K562 (cell line): Measurements from ENCODE around the gene SPAG9. TPM values are rescaled to one million over a fixed set of nuclear protein-coding genes. Genes with fewer than 3 reads are reported as not detected.
A peak's percentile ranks its signal among the peaks of the same experiment; 100 is the strongest.

Experiments used
- ATAC-seq: fragments of 200-7000 bp; cut with Tn5 transposase; 3 replicates; pipeline ENCODE4 v1.9.1; 2020; ENCODE audit warnings: moderate library complexity
- BruUV-seq: library from RNA; stranded (reverse); fragments of 400-500 nt; replicated peaks from 2 replicates; lab custom pipeline; 2021; lab: Mats Ljungman, UMichigan
- CTCF ChIA-PET: fragments of 300-600 bp; formaldehyde crosslinking; extraction: SDS; loops from one replicate; lab custom pipeline; 2021; ENCODE audit warnings: low intra/inter-chr PET ratio; lab: Yijun Ruan, JAX
- POLR2A ChIA-PET: fragments of 300-600, 350-650 bp; sonication (Branson Sonifier 250); formaldehyde crosslinking; extraction: SDS; loops from one replicate; lab custom pipeline; 2021; ENCODE audit warnings: antibody characterized with exemption, inconsistent platforms; lab: Yijun Ruan, JAX
- DNase-seq, 4 experiments: peaks; one replicate each; pipeline versions ENCODE4 v3.0.0 to v3.0.0-alpha.2; 2011 to 2018; ENCODE audit warnings: low spot score in 3 of 4, mixed read lengths in 3 of 4; ENCODE audit errors: extremely low read depth in 1 of 4
- FAIRE-seq: peaks from 2 replicates; lab custom pipeline; 2011; peaks lifted over from hg19 to GRCh38; lab: Jason Lieb, UNC
- H2AFZ ChIP-seq: 2 replicates; pipeline ENCODE4 v1.6.0; 2011; ENCODE audit warnings: low read depth, low read length, control low read depth, inconsistent platforms
- H3K27ac ChIP-seq: fragments of 200-600 bp; 3 replicates; pipeline ENCODE4 v1.8.0; 2011; ENCODE audit warnings: low read depth, mild to moderate bottlenecking, control low read depth, inconsistent platforms, low read length, moderate library complexity, mixed read lengths; ENCODE audit errors: extremely low read depth
- H3K27me3 ChIP-seq, 2 experiments: fragments of 300-600 bp in 1 of 2; 2 replicates in 1 of 2; 3 replicates in 1 of 2; pipeline versions ENCODE4 v1.6.0 to v1.8.0; 2011; ENCODE audit warnings: inconsistent platforms in 2 of 2, low read length in 2 of 2, mild to moderate bottlenecking in 1 of 2, mixed read lengths in 1 of 2, moderate library complexity in 1 of 2; ENCODE audit not compliant: control insufficient read depth in 2 of 2, insufficient read depth in 2 of 2
- H3K36me3 ChIP-seq: fragments of 300-600 bp; 3 replicates; pipeline ENCODE4 v1.8.0; 2011; ENCODE audit warnings: mild to moderate bottlenecking, low read length, inconsistent platforms; ENCODE audit not compliant: control insufficient read depth, insufficient read depth
- H3K4me1 ChIP-seq, 2 experiments: fragments of 200-600 bp in 1 of 2; replicated peaks in 1 of 2; 2 replicates in 1 of 2; 3 replicates in 1 of 2; pipeline versions ENCODE4 v1.5.1 to v1.8.0; 2011; ENCODE audit warnings: inconsistent platforms in 2 of 2, low read length in 2 of 2, mild to moderate bottlenecking in 1 of 2, mixed read lengths in 1 of 2, moderate library complexity in 1 of 2; ENCODE audit not compliant: control insufficient read depth in 2 of 2, insufficient read depth in 2 of 2
- H3K4me2 ChIP-seq: 2 replicates; pipeline ENCODE4 v1.6.1; 2011; ENCODE audit warnings: low read length, control low read depth, inconsistent platforms, mixed read lengths; ENCODE audit not compliant: insufficient read depth
- H3K4me3 ChIP-seq: fragments of 200-600 bp; sonication (generic), shearing (Covaris generic); 2 replicates; pipeline ENCODE4 v1.5.1; 2016; ENCODE audit warnings: control low read depth, inconsistent platforms
- H3K79me2 ChIP-seq: fragments of 200-600 bp; 3 replicates; pipeline ENCODE4 v1.8.0; 2011; ENCODE audit warnings: low read length, inconsistent platforms; ENCODE audit not compliant: control insufficient read depth, insufficient read depth
- H3K9ac ChIP-seq, 2 experiments: 2 replicates each; pipeline versions ENCODE4 v1.6.0 to v1.6.1; 2011; ENCODE audit warnings: low read depth in 2 of 2, low read length in 2 of 2, control low read depth in 1 of 2, inconsistent platforms in 1 of 2, mild to moderate bottlenecking in 1 of 2, mixed read lengths in 1 of 2; ENCODE audit not compliant: insufficient read depth in 1 of 2
- H3K9me1 ChIP-seq: one replicate; pipeline ENCODE4 v1.6.0; 2011; ENCODE audit warnings: inconsistent platforms, mild to moderate bottlenecking, low read length, moderate library complexity; ENCODE audit not compliant: control insufficient read depth, insufficient read depth
- H3K9me3 ChIP-seq: replicated peaks from 2 replicates; pipeline ENCODE4 v1.5.1; 2011; ENCODE audit warnings: low read depth, low read length, inconsistent platforms; ENCODE audit not compliant: control insufficient read depth, insufficient read depth
- H4K20me1 ChIP-seq: replicated peaks from 2 replicates; pipeline ENCODE4 v1.6.1; 2011; ENCODE audit warnings: low read length, inconsistent platforms, mixed read lengths; ENCODE audit not compliant: control insufficient read depth, insufficient read depth
- CBFA2T3 ChIP-seq: fragments of 450-650 bp; IDR thresholded peaks from 2 replicates; pipeline ENCODE4 v1.6.1; 2017
- LEF1 ChIP-seq: fragments of 450-650 bp; IDR thresholded peaks from 2 replicates; pipeline ENCODE4 v1.6.1; 2016; ENCODE audit warnings: mild to moderate bottlenecking
- NFE2L1 ChIP-seq: fragments of 450-650 bp; IDR thresholded peaks from 2 replicates; pipeline ENCODE4 v1.6.1; 2016; ENCODE audit warnings: missing genetic modification characterization, low read depth, mild to moderate bottlenecking, missing compliant biosample characterization, moderate library complexity, borderline replicate concordance
- WGBS: fragments of 100-300 bp; shearing (Covaris generic); methylation state at CpG from one replicate; pipeline ENCODE4 v1.1.6; 2016; ENCODE audit warnings: low coverage, mixed read lengths; ENCODE audit not compliant: insufficient coverage; ENCODE audit errors: missing lambda C conversion rate; 5-methylcytosine and 5-hydroxymethylcytosine counted together
- in situ Hi-C: fragments of 300-500 bp; cut with MboI; formaldehyde crosslinking; loops from 4 replicates; pipeline ENCODE4 v1.15.0; 2018; ENCODE audit warnings: inconsistent platforms, mixed read lengths
- intact Hi-C: fragments of 100-400 bp; cut with micrococcal nuclease; formaldehyde crosslinking; loops from 2 replicates; pipeline ENCODE4 v1.14.2; 2022
- polyA plus RNA-seq, 8 experiments: library from polyadenylated mRNA; depleted of rRNA in 4 of 8; stranded (reverse) in 5 of 8; unstranded in 3 of 8; fragments of >200 nt; fragmentation: Nextera tagmentation in 2 of 8; fragmentation: Illumina TruSeq in 1 of 8; extraction: Ambion mirVana in 2 of 8; extraction: Trizol in 1 of 8; gene quantifications; 2 replicates each; pipeline versions ENCODE4 v1.2.1 to v1.2.3, GENCODE V29; 2011 to 2014; ENCODE audit warnings: inconsistent platforms in 1 of 8, missing spikeins in 1 of 8
- total RNA-seq, 7 experiments: library from RNA; depleted of rRNA in 6 of 7; stranded (reverse); fragments of >200 nt in 6 of 7; fragmentation: Illumina TruSeq in 2 of 7; extraction: Trizol in 2 of 7; gene quantifications; 2 replicates each; pipeline versions ENCODE4 v1.2.1 to v1.2.3, GENCODE V29; 2011 to 2021; ENCODE audit warnings: low replicate concordance in 1 of 7

The SPAG9 gene
- total and polyA plus RNA-seq, 9 of the 15 experiments (the other 6 are each of a cell fraction or from before 2014, with no cell fraction given): 12.2 to 99.2 (median 58.2) TPM

GRCh38 chr17:51097708-51098446 is 22.8 kb downstream of the SPAG9 start:
- Histone ChIP-seq H3K27me3 (no peaks in the 10 kb centered on the region), H3K9me1 (no peaks in the 10 kb centered on the region), H3K4me3 (no peak overlapping the region), H3K9me3 (no peaks in the 10 kb centered on the region), H4K20me1 (peaks cover 6% of the 10 kb centered on the region; the same call in 1 of the 2 replicates), H3K9ac (no peak overlapping the region), H3K4me1 (no peaks in the 10 kb centered on the region; a peak in 2 of 5 replicates), H2AFZ (no peak overlapping the region), H3K4me2 (no peak overlapping the region), H3K36me3 (peaks cover 15% of the 10 kb centered on the region; the same call in 2 of the 3 replicates), H3K79me2 (peaks cover 83% of the 10 kb centered on the region), H3K27ac (no peak overlapping the region)
- in situ Hi-C loops: no loop called here
- FAIRE-seq (no peak), DNase-seq (no peak), ATAC-seq (peak; percentile 36; the same call in 2 of the 3 replicates)
- ChIA-PET CTCF (no interaction called here), POLR2A (interaction anchor here (0.8 to 1.3 kb wide), 3 partner anchors 11 to 14 kb away, joined by 3 to 5 read pairs (median 3); no protein-coding TSS in a partner anchor)
- intact Hi-C loops: no loop called here
- WGBS: 33% methylated on average over 3 of the region's 4 CpGs
- BruUV-seq: no TSS peak
- TF ChIP-seq NFE2L1 (tag) (no peak), CBFA2T3 (0 out of 2 replicates have a peak, but pooled peaks have one; percentile 23)

DNA sequence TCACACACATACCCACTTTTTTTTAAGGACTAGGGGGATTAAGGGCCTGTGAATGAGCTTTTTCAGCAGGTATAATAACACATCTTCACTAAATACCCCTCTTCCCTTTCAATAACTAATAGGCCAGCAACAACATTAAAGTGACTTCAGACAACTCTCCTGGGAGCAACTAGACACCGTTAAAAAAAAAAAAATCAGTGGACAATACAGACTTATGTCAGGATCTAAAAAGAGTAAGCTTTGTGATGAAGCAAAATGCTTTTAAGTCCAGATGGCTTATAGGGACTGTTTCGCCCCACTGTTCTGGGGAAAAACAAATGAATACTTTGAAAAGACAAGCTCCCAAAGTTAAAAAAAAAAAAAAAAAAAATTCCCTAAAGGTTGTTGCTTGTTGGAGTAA is 29.0 kb downstream of the SPAG9 start:
- TF ChIP-seq LEF1: no peak
- no peak overlapping the region for H2AFZ ChIP-seq
- no peak for FAIRE-seq
- ChIA-PET CTCF (no interaction called here), POLR2A (interaction anchor here (1.1 kb wide), 1 partner anchor 11 kb away, joined by 8 read pairs; no protein-coding TSS in a partner anchor)
- H3K27ac ChIP-seq: no peak overlapping the region
- 89% methylated on average over 2 of the region's 2 CpGs for WGBS
- H4K20me1 ChIP-seq: no peaks in the 10 kb centered on the region
- no peak for DNase-seq
- no peak overlapping the region for H3K9ac ChIP-seq
- H3K4me1 ChIP-seq: no peaks in the 10 kb centered on the region
- H3K9me3 ChIP-seq: no peaks in the 10 kb centered on the region
- no peaks in the 10 kb centered on the region for H3K27me3 ChIP-seq
- in situ Hi-C loops (no loop called here), intact Hi-C loops (no loop called here)
- H3K4me3 ChIP-seq: no peak overlapping the region
- no peak for ATAC-seq
- no peaks in the 10 kb centered on the region for H3K9me1 ChIP-seq
- H3K79me2 ChIP-seq: peaks cover 74% of the 10 kb centered on the region
- peaks cover 5% of the 10 kb centered on the region; the same call in 2 of the 3 replicates for H3K36me3 ChIP-seq
- no TSS peak for BruUV-seq
- no peak overlapping the region for H3K4me2 ChIP-seq
